CD4-positive, alpha-beta T cell treated with Interleukin-4 for 1 hour (primary cell): ENCODE results near the gene TRNAU1AP.
"Not testable (repeated sequence)": the region's sequence is repeated elsewhere in the genome, so short reads cannot be mapped to it uniquely, and the experiment has no call there.

Source experiments
- DNase-seq, 2 donors: peaks; one replicate each; pipeline ENCODE4 v3.0.0-alpha.2; 2020 to 2022

TRNAU1AP gene

DNA sequence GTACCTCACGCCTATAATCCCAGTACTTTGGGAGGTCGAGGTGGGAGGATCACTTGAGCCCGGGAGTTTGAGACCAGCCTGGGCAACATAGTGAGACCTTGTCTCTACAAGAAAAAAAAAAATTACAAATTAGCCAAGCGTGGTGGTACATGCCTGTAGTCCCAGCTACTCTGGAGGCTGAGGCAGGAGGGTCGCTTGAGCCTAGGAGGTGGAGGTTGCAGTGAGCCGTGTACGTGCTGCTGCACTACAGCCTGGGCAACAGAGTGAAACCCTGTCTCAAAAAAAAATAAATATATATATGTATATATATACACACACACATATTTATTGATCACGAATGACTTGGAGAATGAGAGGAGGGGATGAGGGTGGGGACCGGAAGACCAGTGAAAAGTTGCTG lies 30.3 kb upstream of the TRNAU1AP start:
- DNase-seq, result not testable (repeated sequence)

- not testable (repeated sequence) for DNase-seq
Observed at GRCh38 chr1:28525002-28525642, 27.8 kb upstream of the TRNAU1AP start.

GRCh38 chr1:28526886-28527285 lies 26.0 kb upstream of the TRNAU1AP start:
- no peak for DNase-seq

DNA sequence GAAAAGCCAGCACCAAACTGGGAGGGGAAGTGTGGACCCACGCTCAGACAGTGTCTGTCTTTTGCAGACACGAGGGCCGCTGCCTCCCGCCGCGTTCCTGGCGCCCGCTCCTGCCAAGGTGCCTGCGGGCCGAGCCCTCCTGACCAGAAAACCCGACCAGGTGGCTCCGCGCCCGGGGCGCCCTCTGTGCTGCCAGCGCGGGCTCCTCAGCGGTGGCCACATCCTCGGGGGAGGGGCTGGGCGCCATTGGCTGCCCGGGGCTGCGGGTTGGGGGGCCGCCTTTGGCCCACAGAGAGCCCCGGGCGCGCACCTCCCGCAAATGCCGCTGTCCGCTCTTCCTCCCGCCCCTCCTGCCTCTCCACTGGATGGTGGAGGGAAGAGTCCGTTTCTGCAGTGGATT lies 22.4 kb upstream of the TRNAU1AP start:
- no peak for DNase-seq

GRCh38 chr1:28534671-28535070 lies 18.2 kb upstream of the TRNAU1AP start:
- DNase-seq, result no peak

DNA sequence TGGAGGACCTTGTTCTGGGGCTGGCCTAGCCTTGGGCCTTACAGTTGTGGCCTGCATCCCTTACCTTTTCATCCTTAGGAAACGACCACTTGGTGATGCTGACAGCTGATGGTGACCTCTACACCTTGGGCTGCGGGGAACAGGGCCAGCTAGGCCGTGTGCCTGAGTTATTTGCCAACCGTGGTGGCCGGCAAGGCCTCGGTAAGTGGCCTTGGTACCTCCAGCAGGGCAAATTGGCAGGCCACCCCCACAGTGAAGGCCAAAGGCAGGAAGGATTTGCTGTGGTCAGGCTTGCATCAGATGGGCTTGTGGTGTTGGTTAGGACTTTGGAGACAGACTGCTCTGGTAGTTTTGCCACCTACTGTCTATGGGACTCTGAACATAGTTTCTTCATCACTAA lies 17.7 kb upstream of the TRNAU1AP start:
- no peak for DNase-seq

GRCh38 chr1:28537457-28538199 lies 15.3 kb upstream of the TRNAU1AP start:
- DNase-seq, result no peak

DNA sequence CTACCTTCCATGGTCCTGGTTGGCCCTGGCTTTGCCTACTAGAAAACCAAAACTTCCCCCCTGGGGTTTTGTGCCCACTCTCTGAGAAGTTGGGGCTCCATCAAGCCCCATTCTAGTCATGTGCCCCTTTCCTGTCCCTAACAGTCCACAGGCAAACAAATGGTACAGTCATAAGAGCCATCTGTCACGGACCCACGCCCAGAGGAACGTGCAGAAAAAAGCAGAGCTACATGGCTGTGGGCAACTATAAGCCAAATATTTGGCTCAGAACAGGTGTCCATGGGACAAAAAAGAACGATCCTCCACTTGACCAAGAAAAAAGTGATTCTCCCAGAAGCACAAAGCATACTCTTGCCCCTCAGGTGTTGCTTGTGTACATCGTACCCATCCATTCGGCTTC lies 14.6 kb upstream of the TRNAU1AP start:
- no peak for DNase-seq

GRCh38 chr1:28540651-28541050 lies 12.2 kb upstream of the TRNAU1AP start:
- no peak for DNase-seq

- not testable (repeated sequence) for DNase-seq
Observed at GRCh38 chr1:28541414-28542015, 11.4 kb upstream of the TRNAU1AP start.

- DNase-seq, result no peak
Observed at GRCh38 chr1:28545246-28545628, 7.6 kb upstream of the TRNAU1AP start.

- DNase-seq, result no peak
Observed at GRCh38 chr1:28548318-28548717, 4.6 kb upstream of the TRNAU1AP start.

DNA sequence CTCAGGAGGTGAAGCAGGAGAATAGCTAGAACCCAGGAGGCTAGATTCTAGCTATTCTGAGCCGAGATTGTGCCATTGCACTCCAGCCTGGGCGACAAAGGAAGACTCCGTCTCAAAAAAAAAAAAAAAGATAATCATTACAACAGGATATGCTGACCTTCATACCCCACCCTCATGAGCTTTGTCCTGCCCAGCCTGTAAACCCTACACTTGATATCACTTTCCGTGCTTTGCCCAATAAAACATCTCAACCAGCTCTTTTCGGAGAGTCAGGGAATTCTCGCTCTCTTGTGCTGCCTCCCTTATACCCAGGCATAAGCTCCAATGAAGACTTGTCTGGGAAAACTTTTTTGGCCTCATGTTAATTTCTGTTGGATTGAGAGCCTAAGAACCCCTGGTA lies 1.5 kb upstream of the TRNAU1AP start:
- no peak for DNase-seq

DNA sequence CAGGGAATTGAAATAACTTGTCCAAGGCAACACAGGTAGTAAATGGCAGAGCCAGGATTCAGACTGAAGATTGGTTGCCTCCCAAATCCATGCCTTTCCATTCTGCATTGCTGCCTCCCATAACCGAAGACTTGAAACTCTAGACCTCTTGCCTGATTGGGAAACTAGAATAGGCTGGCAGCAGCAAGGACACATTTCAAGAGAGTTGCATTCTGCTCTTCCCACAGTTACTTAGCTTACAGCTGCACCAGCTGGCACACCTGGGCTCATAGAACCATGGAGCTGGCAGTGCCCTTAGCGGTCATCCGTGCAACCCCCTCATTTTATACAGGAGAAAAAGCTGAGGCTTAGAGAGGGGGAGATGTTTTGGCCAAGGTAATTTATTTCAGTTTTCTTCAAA lies 8.0 kb downstream of the TRNAU1AP start:
- DNase-seq, result no peak

DNA sequence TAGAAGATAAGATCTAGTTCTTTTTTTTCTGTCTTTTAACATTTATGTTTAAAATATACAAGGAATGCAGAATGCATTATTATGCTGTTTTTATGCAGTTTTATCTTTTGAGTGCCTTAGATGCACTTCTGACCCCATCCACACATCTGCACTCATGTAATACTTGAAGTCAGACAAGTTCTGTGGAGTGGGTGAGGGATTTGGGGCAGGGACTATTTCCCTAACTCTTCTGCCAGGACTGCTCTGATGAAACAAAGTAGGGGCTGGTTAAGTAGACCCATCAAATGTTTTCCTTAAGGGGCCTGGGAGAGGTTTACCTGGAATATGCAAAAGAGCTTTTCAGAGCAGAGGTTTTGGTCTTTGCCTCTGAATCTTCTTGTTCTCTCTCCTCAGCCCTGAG lies 11.4 kb downstream of the TRNAU1AP start:
- no peak for DNase-seq

GRCh38 chr1:28565040-28565439 lies 12.2 kb downstream of the TRNAU1AP start:
- no peak for DNase-seq

DNA sequence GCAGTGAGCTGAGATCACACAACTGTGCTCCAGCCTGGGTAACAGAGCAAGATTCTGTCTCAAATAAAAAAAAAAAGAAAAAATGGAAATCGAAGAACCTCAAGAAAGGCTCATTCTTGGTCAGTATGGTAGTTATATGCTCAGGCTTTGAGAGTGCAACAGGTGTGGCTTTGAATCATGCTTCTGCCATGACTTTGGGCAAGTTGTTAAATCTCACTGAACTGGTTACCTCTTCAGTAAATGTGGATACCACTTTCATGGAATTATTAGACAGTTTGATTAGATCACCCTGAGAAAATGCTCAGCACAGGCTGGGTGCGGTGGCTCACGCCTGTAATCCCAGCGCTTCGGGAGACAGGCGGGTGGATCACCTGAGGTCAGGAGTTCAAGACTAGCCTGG lies 12.8 kb downstream of the TRNAU1AP start:
- no peak for DNase-seq

- no peak for DNase-seq
Observed at GRCh38 chr1:28566931-28567330, 14.0 kb downstream of the TRNAU1AP start.

GRCh38 chr1:28571911-28572310 lies 19.0 kb downstream of the TRNAU1AP start:
- no peak for DNase-seq

DNA sequence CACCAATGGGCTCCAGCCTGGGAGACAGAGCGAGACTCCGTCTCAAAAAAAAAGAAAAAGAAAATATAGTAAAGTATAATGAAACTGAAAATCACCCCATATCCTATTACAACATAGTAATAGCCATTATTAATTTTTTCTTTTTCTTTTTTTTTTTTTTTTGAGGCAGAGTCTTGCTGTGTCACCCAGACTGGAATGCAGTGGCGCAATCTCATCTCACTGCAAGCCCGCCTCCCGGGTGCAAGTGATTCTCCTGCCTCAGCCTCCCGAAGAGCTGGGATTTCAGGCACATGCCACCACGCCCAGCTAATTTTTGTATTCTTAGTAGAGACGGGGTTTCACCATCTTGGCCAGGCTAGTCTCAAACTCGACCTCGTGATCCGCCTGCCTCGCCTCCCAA lies 20.0 kb downstream of the TRNAU1AP start:
- not testable (repeated sequence) for DNase-seq

DNA sequence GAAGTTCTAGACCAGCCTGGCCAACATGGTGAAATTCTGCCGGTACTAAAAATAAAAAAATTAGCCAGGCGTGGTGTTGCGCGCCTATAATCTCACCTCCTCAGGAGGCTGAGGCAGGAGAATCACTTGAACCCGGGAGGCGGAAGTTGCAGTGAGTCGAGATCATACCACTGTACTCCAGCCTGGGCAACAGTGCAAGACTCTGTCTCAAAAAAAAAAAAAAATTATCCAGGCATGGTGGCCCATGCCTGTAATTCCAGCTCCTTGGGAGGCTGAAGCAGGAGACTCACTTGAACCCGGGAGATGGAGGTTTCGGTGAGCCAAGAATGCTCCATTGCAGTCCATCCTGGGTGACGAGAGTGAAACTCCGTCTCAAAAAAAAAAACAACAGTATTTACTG lies 20.7 kb downstream of the TRNAU1AP start:
- no peak for DNase-seq

DNA sequence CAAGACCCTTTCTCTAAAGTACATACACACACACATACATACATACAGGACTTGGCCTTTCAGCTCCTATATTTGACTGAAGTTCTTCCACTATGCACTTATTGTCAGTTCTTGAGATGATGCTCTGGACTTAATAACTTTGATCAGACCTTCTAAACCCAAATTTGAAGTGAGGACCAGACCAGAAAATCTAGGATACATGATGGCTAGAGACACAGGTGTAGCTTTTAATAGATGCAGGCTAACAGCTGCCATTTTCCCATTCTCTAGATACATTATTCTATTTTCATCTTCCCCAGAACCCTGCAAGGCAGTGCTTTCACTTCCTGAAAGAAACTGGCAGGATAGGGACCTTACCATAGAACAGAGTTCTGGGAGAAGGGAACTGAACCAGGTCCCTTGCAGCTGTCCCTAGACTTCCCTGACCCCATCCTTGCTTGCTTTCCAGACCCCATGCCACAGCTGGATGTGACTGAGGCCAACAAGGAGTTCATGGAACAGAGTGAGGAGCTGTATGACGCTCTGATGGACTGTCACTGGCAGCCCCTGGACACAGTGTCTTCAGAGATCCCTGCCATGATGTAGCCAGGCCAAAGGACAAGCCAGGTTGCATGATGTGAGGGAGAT lies 24.3 kb downstream of the TRNAU1AP start:
- DNase-seq, result no peak

- peak in 1 of 2 donors; percentile 14 for DNase-seq
Observed at GRCh38 chr1:28577738-28578536, 25.1 kb downstream of the TRNAU1AP start.
